HG02852 (cell line): ENCODE data around the gene GPX8.

Experiments
- ATAC-seq: cut with Tn5 transposase; IDR thresholded peaks from one replicate; pipeline ENCODE4 v1.9.1; 2021; ENCODE audit warnings: mild to moderate bottlenecking, moderate library complexity; ENCODE audit not compliant: unreplicated experiment

Gene GPX8, protein sequence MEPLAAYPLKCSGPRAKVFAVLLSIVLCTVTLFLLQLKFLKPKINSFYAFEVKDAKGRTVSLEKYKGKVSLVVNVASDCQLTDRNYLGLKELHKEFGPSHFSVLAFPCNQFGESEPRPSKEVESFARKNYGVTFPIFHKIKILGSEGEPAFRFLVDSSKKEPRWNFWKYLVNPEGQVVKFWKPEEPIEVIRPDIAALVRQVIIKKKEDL

DNA sequence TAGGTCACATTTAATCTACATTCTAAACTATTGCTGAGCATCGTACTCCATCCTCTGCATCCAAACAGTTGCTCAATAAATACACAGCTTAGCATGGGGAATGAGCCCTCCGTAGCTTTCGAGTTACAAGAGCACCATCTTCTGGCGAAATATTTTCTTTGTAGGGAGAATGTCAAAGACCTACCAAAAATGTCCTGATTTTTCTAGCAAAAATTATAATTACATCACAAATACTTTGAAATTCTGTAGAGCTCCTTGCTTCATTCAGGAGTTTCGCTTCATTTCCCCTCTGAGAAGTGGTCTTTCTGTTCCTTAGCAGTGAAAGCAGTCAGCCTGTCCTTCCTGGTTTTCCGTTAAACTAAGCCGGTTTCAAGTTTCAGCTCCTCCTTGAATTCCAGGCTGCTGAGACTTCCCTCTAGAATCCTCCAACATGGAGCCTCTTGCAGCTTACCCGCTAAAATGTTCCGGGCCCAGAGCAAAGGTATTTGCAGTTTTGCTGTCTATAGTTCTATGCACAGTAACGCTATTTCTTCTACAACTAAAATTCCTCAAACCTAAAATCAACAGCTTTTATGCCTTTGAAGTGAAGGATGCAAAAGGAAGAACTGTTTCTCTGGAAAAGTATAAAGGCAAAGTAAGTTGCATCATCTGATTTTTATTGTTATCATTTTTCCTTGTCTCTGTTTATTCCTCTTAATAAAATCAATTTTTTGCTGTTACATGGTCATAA lies at the start of gene GPX8:
Gene GPX8 (plus strand): TSS at position 409 of the 730 bp plus-strand sequence. CDS start 22 bp downstream, at position 431.
- ATAC-seq, result no peak

DNA sequence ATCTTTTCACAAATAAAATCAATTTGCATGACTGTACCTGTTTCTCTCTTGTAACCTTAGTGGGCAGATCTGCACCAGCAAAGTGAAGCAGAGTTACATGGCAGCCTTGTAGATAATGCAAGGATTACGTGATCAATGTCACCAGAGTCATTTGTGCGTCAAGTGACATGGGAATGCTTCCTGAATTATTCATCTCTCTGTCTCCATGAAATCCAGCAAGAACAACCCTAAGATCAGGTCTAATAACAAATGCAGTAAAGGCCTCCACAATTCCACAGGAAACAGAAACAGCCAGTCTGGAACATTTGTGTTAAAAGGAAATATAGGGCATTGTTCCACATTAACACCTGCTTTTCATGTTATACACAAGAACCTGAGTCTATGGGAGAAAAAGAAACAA lies 49.8 kb upstream of the GPX8 start:
- ATAC-seq, result no peak

DNA sequence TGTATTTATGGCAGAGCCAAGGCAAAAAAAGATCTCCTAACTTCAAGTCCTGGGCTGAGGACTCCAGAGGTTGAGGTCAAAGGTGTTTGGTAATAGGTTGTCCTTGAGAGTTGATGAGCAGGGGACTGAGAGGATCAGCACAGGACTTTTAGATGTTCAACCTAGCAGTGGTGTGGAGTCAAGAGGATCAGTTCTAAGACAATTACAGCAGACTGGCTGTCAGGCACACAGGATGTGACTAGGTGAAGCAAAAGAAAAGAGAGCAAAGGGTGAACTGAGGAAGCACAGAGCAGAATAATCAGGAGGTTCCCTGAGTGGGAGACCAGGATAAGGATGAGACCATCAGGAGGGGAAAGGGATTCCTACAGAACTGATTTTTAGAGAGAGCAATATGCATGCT lies 46.6 kb upstream of the GPX8 start:
- no peak for ATAC-seq

DNA sequence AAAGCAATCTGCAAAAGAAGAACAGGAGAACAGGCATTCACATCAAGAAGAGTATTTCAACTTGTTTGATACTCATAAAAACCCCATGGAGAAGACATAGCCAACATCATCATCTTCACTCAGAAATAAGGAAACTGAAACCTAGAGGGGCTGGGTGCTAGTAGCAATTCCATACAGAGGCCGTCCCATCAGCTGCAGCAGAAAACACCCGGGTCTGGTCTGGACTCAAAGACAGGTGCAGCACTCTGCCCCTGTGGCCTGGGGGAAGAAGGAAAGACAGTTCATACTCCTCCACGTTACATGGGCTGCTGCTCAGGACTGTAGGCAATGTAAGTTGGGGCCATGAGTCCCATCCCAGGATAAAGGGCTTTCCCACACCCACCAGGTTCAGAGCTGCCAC lies 45.9 kb upstream of the GPX8 start:
- ATAC-seq, result no peak

DNA sequence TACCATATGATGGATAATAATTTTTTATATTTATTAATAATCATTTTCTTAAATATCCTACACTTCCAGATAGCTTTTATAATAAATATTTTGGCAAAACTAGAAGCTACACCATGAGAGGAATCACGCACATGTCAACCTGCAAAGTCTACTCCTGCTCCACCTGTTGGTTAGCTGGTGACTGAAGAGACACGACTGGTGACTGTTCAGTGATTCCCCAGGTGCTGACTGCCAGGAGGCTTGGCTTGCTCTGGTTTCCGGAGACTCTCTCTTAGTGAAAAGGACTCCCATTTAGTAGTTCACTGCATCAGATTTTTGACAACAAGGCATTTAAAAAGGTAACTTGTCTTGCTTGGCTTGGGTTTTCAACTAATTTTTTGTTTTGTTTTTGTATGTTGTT lies 36.6 kb upstream of the GPX8 start:
- ATAC-seq, result no peak

DNA sequence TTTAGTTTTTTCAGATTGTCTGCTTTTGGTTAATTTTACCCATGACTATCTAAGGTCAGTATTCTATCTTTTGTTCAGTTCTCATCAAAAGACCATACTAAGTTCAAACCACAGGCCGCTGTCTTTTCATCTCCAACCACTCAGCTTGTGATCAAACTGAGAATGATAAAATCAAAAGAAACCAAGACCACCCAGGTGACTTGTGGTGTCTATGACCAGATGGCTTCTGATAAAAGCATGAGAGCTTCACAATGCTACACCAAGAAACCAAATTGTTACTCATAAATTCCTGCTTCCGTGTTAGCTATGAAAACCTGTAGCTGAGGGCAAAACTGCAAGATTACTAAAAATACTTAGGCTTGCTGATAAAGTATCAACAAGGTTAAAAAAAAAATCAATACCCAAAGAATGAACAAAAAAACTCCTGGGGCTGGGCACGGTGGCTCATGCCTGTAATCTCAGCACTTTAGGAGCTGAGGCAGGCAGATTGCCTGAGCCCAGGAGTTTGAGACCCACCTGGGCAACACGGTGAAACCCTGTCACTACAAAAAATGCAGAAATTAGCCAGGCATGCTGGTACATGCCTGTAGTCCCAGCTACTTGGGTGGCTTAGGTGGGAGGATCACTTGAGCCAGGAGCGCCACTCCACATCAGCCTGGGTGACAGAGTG lies 25.8 kb upstream of the GPX8 start:
- ATAC-seq, result no peak

DNA sequence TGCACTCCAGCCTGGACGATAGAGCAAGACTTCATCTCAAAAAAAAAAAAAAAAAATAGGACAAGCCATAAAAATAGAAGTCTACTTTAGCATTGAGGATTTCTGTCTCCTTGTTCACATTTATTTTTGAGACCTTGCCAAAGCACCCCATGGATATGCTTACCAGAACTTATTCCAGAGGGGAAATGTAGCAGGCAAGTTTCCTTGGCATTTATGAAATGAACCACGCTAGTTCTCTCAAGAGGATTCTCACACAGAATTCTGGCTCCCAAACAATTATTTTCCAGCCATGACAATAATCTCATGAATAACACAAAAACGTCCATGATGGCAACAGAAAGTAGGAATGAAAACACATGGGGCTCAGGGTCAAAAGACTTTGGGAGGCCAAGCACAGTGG lies 23.4 kb upstream of the GPX8 start:
- ATAC-seq, result no peak

DNA sequence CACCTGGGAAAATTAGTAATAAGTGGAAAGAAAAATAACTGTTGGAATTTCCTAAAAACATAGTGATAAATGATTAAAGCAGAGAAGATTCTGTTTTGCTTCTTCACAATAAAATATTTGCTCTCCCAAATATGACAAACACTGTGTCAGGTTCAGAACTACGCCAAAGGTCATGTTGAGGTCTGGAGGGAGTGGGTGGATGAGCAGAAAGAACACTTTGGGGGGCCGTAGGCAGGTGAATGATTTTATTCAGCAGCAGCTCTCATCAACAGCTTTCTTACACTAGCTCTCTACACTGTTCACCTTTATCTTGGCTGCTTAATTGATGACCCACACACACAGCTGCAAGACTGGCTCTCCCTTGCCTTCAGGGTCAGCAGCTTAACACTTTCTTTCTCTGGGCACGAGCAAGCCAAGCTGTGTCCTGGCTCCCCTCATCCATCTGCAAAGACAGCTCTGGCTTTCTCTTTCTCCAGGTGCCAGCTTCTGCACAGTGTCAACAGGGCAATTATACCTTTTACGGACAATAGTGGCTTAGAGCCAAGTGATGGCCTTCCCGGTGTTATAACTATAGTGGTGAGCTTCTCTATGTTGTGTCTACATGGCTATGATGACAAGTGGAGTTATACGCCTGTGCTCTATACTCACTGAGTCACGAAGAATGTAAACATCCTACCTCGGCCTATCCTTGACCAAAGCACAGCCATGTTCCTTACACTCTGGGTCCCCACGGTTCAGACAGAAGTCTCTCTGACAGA lies 18.9 kb upstream of the GPX8 start:
- ATAC-seq, result no peak

DNA sequence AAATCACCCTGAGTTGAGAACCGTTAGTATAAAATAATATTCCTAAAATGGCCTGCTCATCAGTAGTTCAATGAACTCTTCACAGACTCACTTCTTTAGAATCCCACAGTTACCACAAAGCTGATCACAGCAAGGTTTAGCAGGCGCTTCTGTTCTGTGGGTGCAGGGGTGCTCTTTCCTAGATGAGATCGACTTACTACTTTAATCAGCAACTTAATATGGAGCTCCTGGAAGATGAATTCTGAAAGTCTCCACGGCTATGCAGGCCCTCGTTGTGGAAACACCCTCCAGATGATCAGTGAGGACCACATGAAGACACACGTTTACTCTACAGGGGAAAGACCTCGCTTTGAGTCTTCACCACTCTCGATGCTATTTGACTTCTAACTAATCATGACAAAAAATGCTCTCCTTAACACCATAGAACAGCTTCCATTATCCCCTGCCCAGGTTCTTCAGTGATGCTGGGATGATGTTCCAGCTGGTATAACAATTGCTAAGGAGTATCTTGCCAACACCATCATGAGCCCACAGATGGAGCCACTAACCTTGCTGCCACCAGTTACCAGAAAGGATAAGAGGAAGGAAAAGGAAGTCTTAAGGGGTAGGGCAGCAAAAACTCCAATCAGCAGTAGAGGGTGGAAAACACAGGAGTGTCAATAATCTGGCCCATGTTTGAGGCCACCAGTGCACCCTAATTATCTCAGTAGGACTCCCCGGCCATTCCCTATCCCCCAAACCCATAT lies 17.9 kb upstream of the GPX8 start:
- no peak for ATAC-seq

DNA sequence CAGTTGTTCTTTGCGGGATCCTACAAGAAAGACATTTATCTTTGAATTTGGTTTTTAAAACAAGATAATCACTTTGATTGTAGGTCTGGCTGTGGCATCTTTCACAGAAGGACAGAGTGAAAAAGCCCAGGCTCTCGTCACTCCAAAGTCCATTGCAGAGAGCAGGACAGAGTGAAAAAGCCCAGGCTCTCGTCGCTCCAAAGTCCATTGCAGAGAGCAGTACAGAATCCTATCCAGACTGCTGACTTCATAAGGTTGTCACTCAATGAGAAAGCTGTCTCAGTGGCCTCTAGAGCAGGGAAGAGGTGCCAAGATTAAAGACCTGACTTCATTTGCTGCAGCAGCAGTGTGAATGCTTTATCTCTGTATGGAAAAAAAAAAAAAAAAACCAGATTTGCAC lies 16.3 kb upstream of the GPX8 start:
- ATAC-seq, result no peak

DNA sequence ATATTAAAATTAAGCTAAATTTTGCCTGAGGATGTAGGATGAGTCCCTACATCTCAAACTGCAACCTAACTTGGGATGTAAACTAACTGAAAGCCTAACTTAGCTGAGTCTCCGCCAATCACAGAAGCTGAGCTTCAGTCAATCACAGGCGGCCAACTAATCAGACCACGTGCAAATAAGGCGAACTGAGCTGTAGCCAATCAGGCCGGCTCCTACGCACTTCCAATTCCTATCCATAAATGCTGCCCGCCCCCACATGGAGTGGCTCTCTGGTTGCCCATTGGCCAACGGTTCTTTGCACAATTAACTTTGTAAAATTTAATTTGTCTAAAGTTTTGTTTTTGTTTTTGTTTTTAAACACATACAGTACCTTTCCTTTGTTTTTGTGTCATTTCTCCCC lies 13.9 kb upstream of the GPX8 start:
- ATAC-seq, result no peak

DNA sequence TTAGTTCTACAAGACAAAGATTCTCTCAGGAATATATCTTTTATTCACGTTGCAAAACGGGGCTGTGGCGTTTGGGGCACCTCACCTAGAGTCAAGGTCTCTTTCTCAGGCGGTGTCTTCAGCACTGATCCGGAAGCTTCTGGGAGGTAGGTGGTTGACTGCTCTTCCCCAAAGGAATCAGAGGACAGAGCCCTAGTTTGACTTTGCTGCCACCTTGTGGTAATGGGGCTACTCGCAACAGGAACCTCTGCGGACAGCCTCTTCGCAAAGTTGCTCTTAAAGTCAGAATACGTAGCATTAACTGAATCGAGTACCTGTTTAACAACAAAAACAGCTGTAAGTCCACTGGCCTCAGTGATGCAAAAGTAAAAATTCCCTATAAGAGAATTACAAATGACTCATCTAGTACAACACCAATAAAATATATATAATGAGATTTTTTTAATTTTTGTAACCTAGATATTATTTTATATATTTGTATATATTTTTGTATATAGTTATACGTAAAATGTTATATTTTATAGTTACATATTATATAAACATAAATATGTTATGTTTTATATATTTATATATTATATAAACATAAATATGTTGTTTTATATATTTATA lies 13.3 kb upstream of the GPX8 start:
- peak; percentile 87 for ATAC-seq

DNA sequence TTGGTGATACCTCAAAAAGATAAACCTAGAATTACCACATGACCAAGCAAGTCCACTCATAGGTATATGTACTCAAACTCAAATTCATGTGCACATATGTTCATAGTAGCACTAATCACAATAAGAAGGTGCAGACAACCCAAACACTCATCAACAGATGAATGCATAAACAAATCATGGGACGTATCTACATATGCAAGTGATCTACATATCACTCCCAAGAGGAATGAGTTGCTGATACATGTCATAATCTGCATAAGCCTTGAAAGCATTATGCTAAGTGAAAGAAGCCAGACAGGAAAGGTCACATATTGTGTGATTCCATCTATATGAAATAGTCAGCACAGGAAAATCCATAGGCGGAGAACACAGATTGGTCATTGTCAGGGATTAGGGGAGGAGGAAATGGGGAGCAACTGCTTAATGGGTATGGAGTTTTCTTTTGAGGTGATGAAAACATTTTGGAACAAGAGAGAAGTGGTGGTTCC lies 10.6 kb upstream of the GPX8 start:
- ATAC-seq, result no peak

DNA sequence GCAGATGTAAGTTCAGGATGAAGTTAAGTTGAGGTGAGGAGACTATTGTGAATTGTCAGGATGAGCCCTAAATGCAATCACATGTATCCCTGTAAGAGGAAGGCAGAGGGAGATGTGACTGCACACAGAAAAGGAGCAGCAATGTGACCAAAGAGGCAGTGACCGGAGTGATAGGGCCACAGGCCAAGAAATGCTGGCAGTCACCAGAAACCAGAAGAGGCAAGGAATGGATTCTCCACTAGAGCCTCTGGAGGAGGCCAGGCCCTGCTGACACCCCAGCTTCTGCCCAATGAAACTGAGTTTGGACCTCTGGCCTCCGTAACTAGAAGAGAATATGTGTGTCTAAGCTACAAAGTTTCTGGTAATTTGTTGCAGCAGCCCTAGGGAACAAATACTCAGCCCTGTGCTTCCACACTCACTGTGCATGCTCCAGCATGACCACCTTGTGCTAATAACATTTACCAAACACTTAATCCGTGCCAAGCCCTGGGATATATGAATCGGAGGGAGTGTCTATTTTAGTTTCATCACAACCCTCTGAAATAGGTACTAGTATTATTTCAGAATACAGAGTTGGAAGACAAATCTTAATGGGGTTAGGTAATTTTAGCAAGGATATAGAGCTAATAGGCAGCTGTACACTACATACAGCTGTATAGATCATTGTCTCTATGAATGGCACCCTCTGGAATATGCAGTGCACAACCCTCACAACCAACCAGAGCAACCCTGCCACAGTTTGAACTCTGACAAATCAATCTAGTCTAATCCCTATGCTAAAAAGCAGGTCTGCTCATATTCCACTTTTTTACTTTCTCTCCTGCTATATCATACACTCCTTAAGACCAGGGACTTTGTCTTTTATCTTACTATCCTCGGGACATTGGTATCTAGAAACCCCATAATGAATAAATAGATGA lies 7.8 kb upstream of the GPX8 start:
- no peak for ATAC-seq

DNA sequence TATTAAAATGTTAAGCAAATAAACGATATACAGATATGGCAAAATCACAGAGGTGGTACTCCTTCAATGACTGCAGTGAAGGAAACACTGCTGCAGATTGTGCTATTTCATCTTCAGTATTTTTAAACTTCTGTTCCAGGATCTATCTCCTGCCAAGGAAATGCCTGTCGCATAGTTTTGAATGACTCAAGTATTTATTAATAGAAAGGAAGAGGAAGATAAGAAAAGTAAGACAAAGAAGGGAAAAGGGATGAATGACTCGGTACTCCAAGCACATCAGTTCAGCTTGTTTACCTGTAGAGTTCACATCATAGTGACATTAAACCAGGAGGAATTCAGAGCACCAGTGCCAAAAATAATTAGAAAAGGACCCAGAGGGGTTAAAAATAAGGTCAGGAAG lies 5.1 kb upstream of the GPX8 start:
- no peak for ATAC-seq

DNA sequence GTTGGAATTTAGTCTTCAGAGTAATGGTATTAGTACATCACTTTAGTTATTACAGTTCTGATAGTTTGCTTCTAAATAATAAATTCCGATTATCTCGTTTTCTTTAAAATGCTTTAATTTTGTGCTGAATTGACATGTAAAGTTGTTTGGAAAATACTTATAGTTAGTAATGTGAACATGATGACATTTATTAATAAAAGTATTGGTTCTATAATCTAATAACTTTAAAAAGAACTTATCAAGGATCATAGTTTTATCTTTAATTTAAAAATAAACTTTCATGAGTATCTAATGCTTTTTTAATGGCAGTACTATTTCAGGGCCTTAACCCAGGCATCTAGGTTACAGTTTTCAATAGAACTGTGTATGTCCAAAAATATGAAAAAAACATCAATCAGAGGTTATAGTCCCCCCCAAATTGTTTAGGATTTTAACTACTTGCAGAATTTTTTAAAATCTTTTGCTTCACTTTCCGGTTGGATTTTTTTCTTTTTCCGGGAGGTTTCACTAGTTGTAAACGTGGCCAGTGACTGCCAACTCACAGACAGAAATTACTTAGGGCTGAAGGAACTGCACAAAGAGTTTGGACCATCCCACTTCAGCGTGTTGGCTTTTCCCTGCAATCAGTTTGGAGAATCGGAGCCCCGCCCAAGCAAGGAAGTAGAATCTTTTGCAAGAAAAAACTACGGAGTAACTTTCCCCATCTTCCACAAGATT lies 680 bp downstream of the GPX8 start:
- no peak for ATAC-seq

DNA sequence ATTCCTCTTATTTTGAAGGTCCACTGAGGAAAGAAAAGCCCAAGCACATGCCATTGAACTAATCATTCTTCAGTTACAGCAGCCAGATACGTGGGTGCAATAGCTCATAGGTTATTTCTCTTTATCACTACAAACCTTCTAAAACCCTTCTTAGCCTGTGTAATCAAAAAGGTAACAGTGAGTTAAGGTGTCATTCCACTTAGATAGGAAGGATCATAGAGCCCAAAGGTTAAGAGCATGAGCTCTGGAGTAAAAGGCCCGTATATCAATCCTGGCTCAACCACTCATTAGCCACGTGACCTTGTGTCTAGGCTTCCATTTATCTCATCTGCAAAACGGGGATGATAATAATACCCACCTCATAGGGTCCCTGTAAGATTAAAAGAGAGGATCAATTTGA lies 2.7 kb downstream of the GPX8 start:
- ATAC-seq, result no peak

DNA sequence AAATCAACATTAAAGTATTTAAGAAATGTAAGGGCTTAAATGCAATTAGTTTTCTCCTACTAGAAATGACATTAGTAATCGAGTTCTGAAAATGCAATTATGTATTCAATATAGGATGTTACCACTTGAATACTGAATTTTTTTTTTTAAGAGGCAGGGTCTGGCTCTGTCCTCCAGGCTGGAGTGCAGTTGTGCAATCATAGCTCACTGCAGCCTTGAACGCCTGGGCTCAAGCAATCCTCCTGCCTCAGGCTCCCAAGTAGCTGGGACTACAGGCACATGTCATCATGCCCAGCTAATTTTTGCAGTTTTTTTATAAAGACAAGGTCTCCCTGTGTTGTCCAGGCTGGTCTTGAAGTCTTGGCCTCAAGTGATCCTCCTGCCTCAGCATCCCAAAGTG lies 11.5 kb downstream of the GPX8 start:
- ATAC-seq, result no peak
